CD4-positive, alpha-beta memory T cell (primary cell): ENCODE data around the gene CAMKMT. TPM values are rescaled to one million over a fixed set of nuclear protein-coding genes. Genes with fewer than 3 reads are reported as not detected.

Source experiments
- CTCF ChIA-PET: fragments of 350-600 bp; sonication (Branson Sonifier 250); formaldehyde crosslinking; loops from one replicate; lab custom pipeline; 2021; ENCODE audit warnings: inconsistent platforms; ENCODE audit not compliant: partially characterized antibody; lab: Charles Lee
- POLR2A ChIA-PET: fragments of 350-600 bp; sonication (Branson Sonifier 250); formaldehyde crosslinking; loops from one replicate; lab custom pipeline; 2021; ENCODE audit not compliant: partially characterized antibody; lab: Charles Lee
- DNase-seq, 5 donors: peaks; one replicate each; pipeline versions ENCODE4 v3.0.0 to v3.0.0-alpha.2; 2020 to 2022; ENCODE audit warnings: mixed read lengths in 1 of 5
- H3K27ac ChIP-seq: one replicate; pipeline ENCODE4 v1.7.0; 2013; ENCODE audit warnings: low read depth, low read length
- H3K27me3 ChIP-seq: 2 replicates; pipeline ENCODE4 v1.7.0; 2013; ENCODE audit warnings: mild to moderate bottlenecking, low read length, moderate library complexity; ENCODE audit not compliant: insufficient read depth
- H3K36me3 ChIP-seq: 2 replicates; pipeline ENCODE4 v1.7.0; 2013; ENCODE audit warnings: mild to moderate bottlenecking, low read length, moderate library complexity; ENCODE audit not compliant: insufficient read depth
- H3K4me1 ChIP-seq: 2 replicates; pipeline ENCODE4 v1.7.0; 2013; ENCODE audit warnings: mild to moderate bottlenecking, low read length, moderate library complexity; ENCODE audit not compliant: insufficient read depth
- H3K4me3 ChIP-seq, 2 donors: one replicate each; pipeline ENCODE4 v1.7.0; 2013; ENCODE audit warnings: low read length in 2 of 2, mild to moderate bottlenecking in 1 of 2
- H3K9me3 ChIP-seq, 2 donors: one replicate each; pipeline ENCODE4 v1.7.0; 2013; ENCODE audit warnings: low read length in 2 of 2, control low read depth in 1 of 2; ENCODE audit not compliant: control insufficient read depth in 1 of 2
- H3K27ac Mint-ChIP-seq, 7 donors: one replicate each; pipeline ENCODE4 v1.8.0; 2020 to 2021; ENCODE audit warnings: mixed read lengths in 7 of 7, mild to moderate bottlenecking in 6 of 7, inconsistent platforms in 3 of 7, moderate library complexity in 3 of 7
- H3K27me3 Mint-ChIP-seq, 2 donors: one replicate each; pipeline ENCODE4 v1.8.0; 2020 to 2021; ENCODE audit warnings: mixed read lengths in 2 of 2
- H3K36me3 Mint-ChIP-seq, 2 donors: one replicate each; pipeline ENCODE4 v1.8.0; 2020 to 2021; ENCODE audit warnings: mixed read lengths in 2 of 2, inconsistent platforms in 1 of 2, mild to moderate bottlenecking in 1 of 2
- H3K4me1 Mint-ChIP-seq, 4 donors: one replicate each; pipeline ENCODE4 v1.8.0; 2020 to 2021; ENCODE audit warnings: mixed read lengths in 4 of 4, mild to moderate bottlenecking in 1 of 4
- H3K4me3 Mint-ChIP-seq, 8 donors: one replicate each; pipeline ENCODE4 v1.8.0; 2020 to 2021; ENCODE audit warnings: mixed read lengths in 8 of 8, mild to moderate bottlenecking in 7 of 8, moderate library complexity in 6 of 8, inconsistent platforms in 3 of 8
- H3K9me3 Mint-ChIP-seq, 8 donors: one replicate each; pipeline ENCODE4 v1.8.0; 2020 to 2021; ENCODE audit warnings: mixed read lengths in 8 of 8, mild to moderate bottlenecking in 5 of 8, inconsistent platforms in 3 of 8, moderate library complexity in 1 of 8
- intact Hi-C: fragments of 100-400 bp; cut with micrococcal nuclease; formaldehyde crosslinking; loops from one replicate; pipeline ENCODE4 v1.15.1; 2023
- polyA plus RNA-seq, 2 donors: library from polyadenylated mRNA; unstranded; fragments of 300-500 nt; fragmentation: Illumina TruSeq; gene quantifications; one replicate each; pipeline ENCODE4 v1.2.3, GENCODE V29; 2021
- total RNA-seq, 2 experiments: library from RNA; stranded (reverse); gene quantifications; one replicate each; pipeline ENCODE4 v1.2.3, GENCODE V29; 2021

Gene CAMKMT
- total and polyA plus RNA-seq, 4 experiments from 2014 or later: 9.3 to 19.7 (median 15.7) TPM

GRCh38 chr2:44686561-44686960 is 324.8 kb downstream of the CAMKMT start:
- H3K36me3 ChIP-seq: no peaks in the 10 kb centered on the region
- Mint-ChIP-seq H3K36me3 (no peaks in the 10 kb centered on the region), H3K27ac (no peak overlapping the region), H3K4me1 (peaks cover 0 to 2% (median 0%) of the 10 kb centered on the region in 4 donors), H3K27me3 (no peaks in the 10 kb centered on the region), H3K4me3 (no peak overlapping the region), H3K9me3 (no peaks in the 10 kb centered on the region)
- no peaks in the 10 kb centered on the region for H3K4me1 ChIP-seq
- no peak overlapping the region for H3K27ac ChIP-seq
- intact Hi-C loops: no loop called here
- CTCF ChIA-PET: no interaction called here
- H3K27me3 ChIP-seq: no peaks in the 10 kb centered on the region
- POLR2A ChIA-PET: no interaction called here
- H3K9me3 ChIP-seq: no peaks in the 10 kb centered on the region
- DNase-seq: no peak
- no peak overlapping the region for H3K4me3 ChIP-seq

DNA sequence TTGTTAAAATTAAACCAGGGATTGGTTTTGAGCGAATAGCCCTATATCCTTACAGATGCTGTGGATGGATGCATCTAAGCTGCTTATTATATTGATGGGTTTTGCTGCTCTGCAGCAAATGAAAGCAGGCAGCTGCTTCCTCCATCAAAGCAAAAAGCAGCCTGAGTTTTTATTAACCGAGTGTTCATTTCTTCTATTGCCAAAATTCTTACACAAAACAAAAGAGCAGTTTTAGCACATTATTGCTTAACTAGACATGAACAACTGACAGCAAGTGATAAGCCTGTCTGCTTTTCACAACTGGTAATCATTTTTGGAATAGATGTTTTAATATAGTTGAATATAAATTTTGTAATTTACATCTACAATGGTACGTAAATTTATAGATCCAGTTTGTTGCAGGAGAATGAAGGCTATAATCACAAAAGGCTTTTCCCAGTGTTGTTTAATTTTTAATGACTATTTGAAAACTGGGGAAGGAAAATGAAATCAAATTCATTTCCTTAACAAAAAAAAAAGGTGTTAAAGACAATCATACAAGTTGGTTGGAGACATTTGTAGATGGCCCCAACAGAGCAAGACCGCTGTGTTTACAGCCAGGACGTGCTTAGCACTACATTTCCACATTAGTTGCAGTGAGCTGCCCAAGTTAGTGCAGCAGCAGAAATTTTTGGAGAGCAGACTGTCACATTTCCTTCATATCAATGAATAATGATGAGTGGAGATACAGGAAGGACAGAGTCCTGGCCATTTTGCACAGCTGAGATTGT is 326.1 kb downstream of the CAMKMT start:
- POLR2A ChIA-PET: no interaction called here
- H3K4me3 ChIP-seq: no peak overlapping the region
- intact Hi-C loops: no loop called here
- no peaks in the 10 kb centered on the region for H3K4me1 ChIP-seq
- H3K36me3 ChIP-seq: no peaks in the 10 kb centered on the region
- DNase-seq: no peak
- Mint-ChIP-seq H3K36me3 (no peaks in the 10 kb centered on the region), H3K27ac (no peak overlapping the region), H3K4me1 (peaks cover 0 to 2% (median 0%) of the 10 kb centered on the region in 4 donors), H3K9me3 (no peaks in the 10 kb centered on the region), H3K4me3 (no peak overlapping the region), H3K27me3 (no peaks in the 10 kb centered on the region)
- CTCF ChIA-PET: no interaction called here
- H3K27ac ChIP-seq: no peak overlapping the region
- no peaks in the 10 kb centered on the region for H3K27me3 ChIP-seq
- H3K9me3 ChIP-seq: no peaks in the 10 kb centered on the region

DNA sequence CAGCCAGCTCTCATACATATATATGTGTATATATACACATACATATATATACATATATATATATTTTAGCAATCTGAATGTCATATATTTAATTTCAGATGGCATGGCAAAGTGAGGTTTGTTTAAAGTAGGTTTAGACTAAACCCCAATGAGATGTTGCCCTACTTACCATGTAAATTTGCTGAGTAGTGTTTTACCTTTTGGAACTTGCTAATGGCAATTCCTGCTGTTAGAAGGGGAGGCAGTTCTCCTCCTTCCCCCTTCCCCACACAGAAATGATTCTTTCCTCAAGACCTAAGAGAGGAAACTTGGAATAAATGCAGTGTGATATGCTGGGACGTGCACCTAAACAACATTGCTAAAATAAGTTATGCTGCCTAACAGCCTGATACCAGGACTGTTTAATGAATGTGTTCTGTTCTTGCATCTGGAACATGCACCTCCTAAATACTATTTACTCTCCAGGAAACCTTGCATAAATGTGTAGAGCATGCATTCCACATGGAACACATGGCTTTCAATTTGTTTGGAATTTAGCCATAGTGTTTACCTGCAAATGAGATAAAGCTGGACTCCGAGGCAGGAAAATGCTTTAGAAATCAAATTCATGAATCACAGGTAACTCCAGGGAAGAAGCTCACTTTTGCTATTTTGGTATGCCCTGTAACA is 326.8 kb downstream of the CAMKMT start:
- Mint-ChIP-seq H3K27ac (no peak overlapping the region), H3K4me3 (no peak overlapping the region), H3K27me3 (no peaks in the 10 kb centered on the region), H3K9me3 (no peaks in the 10 kb centered on the region), H3K4me1 (peaks cover 0 to 2% (median 0%) of the 10 kb centered on the region in 4 donors), H3K36me3 (no peaks in the 10 kb centered on the region)
- no peaks in the 10 kb centered on the region for H3K9me3 ChIP-seq
- H3K36me3 ChIP-seq: no peaks in the 10 kb centered on the region
- intact Hi-C loops: no loop called here
- no peak overlapping the region for H3K4me3 ChIP-seq
- H3K27ac ChIP-seq: no peak overlapping the region
- no peaks in the 10 kb centered on the region for H3K4me1 ChIP-seq
- CTCF ChIA-PET: no interaction called here
- no peak for DNase-seq
- no peaks in the 10 kb centered on the region for H3K27me3 ChIP-seq
- POLR2A ChIA-PET: no interaction called here

GRCh38 chr2:44689516-44689915 is 327.8 kb downstream of the CAMKMT start:
- H3K36me3 Mint-ChIP-seq: no peaks in the 10 kb centered on the region
- no peak overlapping the region for H3K4me3 Mint-ChIP-seq
- no peaks in the 10 kb centered on the region for H3K9me3 Mint-ChIP-seq
- DNase-seq: no peak
- POLR2A ChIA-PET: no interaction called here
- Histone ChIP-seq H3K27me3 (no peaks in the 10 kb centered on the region), H3K9me3 (no peaks in the 10 kb centered on the region), H3K27ac (no peak overlapping the region), H3K36me3 (no peaks in the 10 kb centered on the region), H3K4me3 (no peak overlapping the region), H3K4me1 (no peaks in the 10 kb centered on the region)
- CTCF ChIA-PET: no interaction called here
- no peak overlapping the region for H3K27ac Mint-ChIP-seq
- peaks cover 0 to 2% (median 0%) of the 10 kb centered on the region in 4 donors for H3K4me1 Mint-ChIP-seq
- no peaks in the 10 kb centered on the region for H3K27me3 Mint-ChIP-seq
- intact Hi-C loops: no loop called here

- ChIA-PET POLR2A (no interaction called here), CTCF (interaction anchor here (0.6 kb wide), 1 partner anchor 44 kb away, joined by 3 read pairs; no protein-coding TSS in a partner anchor)
- Histone ChIP-seq H3K27ac (no peak overlapping the region), H3K9me3 (no peaks in the 10 kb centered on the region), H3K4me3 (no peak overlapping the region), H3K36me3 (no peaks in the 10 kb centered on the region), H3K4me1 (no peaks in the 10 kb centered on the region), H3K27me3 (no peaks in the 10 kb centered on the region)
- Mint-ChIP-seq H3K36me3 (no peaks in the 10 kb centered on the region), H3K9me3 (no peaks in the 10 kb centered on the region), H3K27me3 (peaks cover 0 to 1% of the 10 kb centered on the region in 2 donors), H3K27ac (no peak overlapping the region), H3K4me1 (no peaks in the 10 kb centered on the region), H3K4me3 (no peak overlapping the region)
- intact Hi-C loops: no loop called here
- no peak for DNase-seq
Measured at GRCh38 chr2:44691174-44691785, 329.5 kb downstream of the CAMKMT start.

DNA sequence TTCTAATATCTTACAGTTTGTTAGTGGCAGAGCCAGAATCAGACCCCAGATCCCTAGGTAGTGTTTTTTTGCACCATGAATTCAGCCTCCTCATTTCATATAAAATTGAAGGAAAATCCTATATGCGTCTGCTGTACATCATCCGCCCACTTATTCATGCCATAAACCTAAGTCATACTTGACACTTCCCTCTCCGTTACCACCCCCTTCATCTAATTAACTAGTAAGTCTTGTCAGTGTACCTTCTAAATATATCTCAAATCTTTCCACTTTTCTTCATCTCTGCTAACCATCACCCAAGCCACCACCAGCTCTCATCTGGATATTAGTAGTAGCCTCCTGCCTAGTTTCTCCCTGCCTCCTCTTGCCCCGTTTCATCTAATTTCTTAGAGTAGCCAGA is 331.1 kb downstream of the CAMKMT start:
- H3K27me3 ChIP-seq: no peaks in the 10 kb centered on the region
- Mint-ChIP-seq H3K4me3 (no peak overlapping the region), H3K27ac (no peak overlapping the region), H3K9me3 (no peaks in the 10 kb centered on the region), H3K4me1 (no peaks in the 10 kb centered on the region), H3K27me3 (peaks cover 0 to 1% of the 10 kb centered on the region in 2 donors), H3K36me3 (no peaks in the 10 kb centered on the region)
- intact Hi-C loops: no loop called here
- H3K27ac ChIP-seq: no peak overlapping the region
- H3K9me3 ChIP-seq: no peaks in the 10 kb centered on the region
- H3K4me1 ChIP-seq: no peaks in the 10 kb centered on the region
- H3K4me3 ChIP-seq: no peak overlapping the region
- DNase-seq: no peak
- ChIA-PET POLR2A (no interaction called here), CTCF (no interaction called here)
- H3K36me3 ChIP-seq: no peaks in the 10 kb centered on the region

- Mint-ChIP-seq H3K27me3 (no peaks in the 10 kb centered on the region), H3K36me3 (peaks cover 0 to 8% of the 10 kb centered on the region in 2 donors), H3K4me1 (no peaks in the 10 kb centered on the region), H3K4me3 (no peak overlapping the region), H3K9me3 (no peaks in the 10 kb centered on the region), H3K27ac (no peak overlapping the region)
- DNase-seq: no peak
- Histone ChIP-seq H3K36me3 (no peaks in the 10 kb centered on the region), H3K4me1 (no peaks in the 10 kb centered on the region), H3K27me3 (no peaks in the 10 kb centered on the region), H3K4me3 (no peak overlapping the region), H3K9me3 (no peaks in the 10 kb centered on the region), H3K27ac (no peak overlapping the region)
- ChIA-PET CTCF (no interaction called here), POLR2A (no interaction called here)
- intact Hi-C loops: no loop called here
Measured at GRCh38 chr2:44700824-44701223, 339.1 kb downstream of the CAMKMT start.
